K562 (cell line): Measurements from ENCODE around the gene PTPN7. TPM values are rescaled to one million over a fixed set of nuclear protein-coding genes. Genes with fewer than 3 reads are reported as not detected.

ENCODE experiments used
- CHD1 ChIP-seq: fragments of 200-600 bp; sonication (generic); IDR thresholded peaks from one replicate; pipeline ENCODE4 v1.6.1; 2012; ENCODE audit warnings: mild to moderate bottlenecking, moderate library complexity, low read length, inconsistent platforms
- KLF13 ChIP-seq: fragments of 450-650 bp; IDR thresholded peaks from 2 replicates; pipeline ENCODE4 v1.6.1; 2016; ENCODE audit warnings: missing genetic modification characterization, low read depth, mild to moderate bottlenecking, missing compliant biosample characterization, moderate library complexity, borderline replicate concordance
- MYBL2 ChIP-seq, 2 experiments: fragments of 450-650 bp in 1 of 2; sonication (generic) in 1 of 2; formaldehyde crosslinking in 1 of 2; IDR thresholded peaks; 2 replicates each; pipeline versions ENCODE4 v1.6.1 to v1.8.1; 2017 to 2022; ENCODE audit warnings: borderline replicate concordance in 1 of 2, inconsistent platforms in 1 of 2, low read depth in 1 of 2, mild to moderate bottlenecking in 1 of 2, missing genetic modification reagents in 1 of 2, moderate library complexity in 1 of 2
- RBFOX2 ChIP-seq: fragments of 200-400 bp; formaldehyde crosslinking; IDR thresholded peaks from 2 replicates; pipeline ENCODE4 v1.6.1; 2017; ENCODE audit warnings: low read depth, mild to moderate bottlenecking, low read length, moderate library complexity
- SMAD2 ChIP-seq: fragments of 150-350 bp; IDR thresholded peaks from 2 replicates; pipeline ENCODE4 v1.6.1; 2014; ENCODE audit warnings: low read depth, mild to moderate bottlenecking, low read length
- SP2 ChIP-seq: IDR thresholded peaks from 2 replicates; pipeline ENCODE4 v1.6.1; 2011; ENCODE audit warnings: mild to moderate bottlenecking, low read depth, low read length, moderate library complexity; ENCODE audit not compliant: poor library complexity, severe bottlenecking; ENCODE audit errors: extremely low read depth
- ZNF354B ChIP-seq: fragments of 250-450 bp; sonication (Bioruptor Pico); IDR thresholded peaks from 2 replicates; pipeline ENCODE4 v1.4.0; 2020
- ZNF586 ChIP-seq: fragments of 450-650 bp; formaldehyde crosslinking; conservative IDR thresholded peaks from 2 replicates; pipeline ENCODE4 v1.4.0; 2020; ENCODE audit warnings: mild to moderate bottlenecking, moderate library complexity
- ZNF766 ChIP-seq: fragments of 200-800 bp; sonication (Bioruptor generic); conservative IDR thresholded peaks from 2 replicates; pipeline ENCODE4 v1.6.1; 2016; ENCODE audit warnings: missing genetic modification characterization, missing compliant biosample characterization
- polyA plus RNA-seq, 8 experiments: library from polyadenylated mRNA; depleted of rRNA in 4 of 8; stranded (reverse) in 5 of 8; unstranded in 3 of 8; fragments of >200 nt; fragmentation: Nextera tagmentation in 2 of 8; fragmentation: Illumina TruSeq in 1 of 8; extraction: Ambion mirVana in 2 of 8; extraction: Trizol in 1 of 8; gene quantifications; 2 replicates each; pipeline versions ENCODE4 v1.2.1 to v1.2.3, GENCODE V29; 2011 to 2014; ENCODE audit warnings: inconsistent platforms in 1 of 8, missing spikeins in 1 of 8
- total RNA-seq, 7 experiments: library from RNA; depleted of rRNA in 6 of 7; stranded (reverse); fragments of >200 nt in 6 of 7; fragmentation: Illumina TruSeq in 2 of 7; extraction: Trizol in 2 of 7; gene quantifications; 2 replicates each; pipeline versions ENCODE4 v1.2.1 to v1.2.3, GENCODE V29; 2011 to 2021; ENCODE audit warnings: low replicate concordance in 1 of 7
- TF ChIP-seq, protein P1 (sequence below), 2 experiments: fragments of 450-650 bp; formaldehyde crosslinking in 1 of 2; IDR thresholded peaks; 2 replicates each; pipeline versions ENCODE4 v1.4.0 to v1.6.1; 2014 to 2020; ENCODE audit warnings: mild to moderate bottlenecking in 2 of 2, borderline replicate concordance in 1 of 2, low read depth in 1 of 2
- TF ChIP-seq, protein P2 (sequence below): fragments of 250-450 bp; sonication (Bioruptor Pico); IDR thresholded peaks from 2 replicates; pipeline ENCODE4 v1.4.0; 2020; ENCODE audit warnings: mild to moderate bottlenecking, moderate library complexity
- TF ChIP-seq, protein P3 (sequence below): sonication (generic); formaldehyde crosslinking; IDR thresholded peaks from 2 replicates; pipeline ENCODE4 v1.8.1; 2023; ENCODE audit warnings: mild to moderate bottlenecking, missing genetic modification reagents

PTPN7 gene
- total and polyA plus RNA-seq, 9 of the 15 experiments (the other 6 are each of a cell fraction or from before 2014, with no cell fraction given): 18.7 to 144 (median 120) TPM

- TF ChIP-seq, protein P1, sequence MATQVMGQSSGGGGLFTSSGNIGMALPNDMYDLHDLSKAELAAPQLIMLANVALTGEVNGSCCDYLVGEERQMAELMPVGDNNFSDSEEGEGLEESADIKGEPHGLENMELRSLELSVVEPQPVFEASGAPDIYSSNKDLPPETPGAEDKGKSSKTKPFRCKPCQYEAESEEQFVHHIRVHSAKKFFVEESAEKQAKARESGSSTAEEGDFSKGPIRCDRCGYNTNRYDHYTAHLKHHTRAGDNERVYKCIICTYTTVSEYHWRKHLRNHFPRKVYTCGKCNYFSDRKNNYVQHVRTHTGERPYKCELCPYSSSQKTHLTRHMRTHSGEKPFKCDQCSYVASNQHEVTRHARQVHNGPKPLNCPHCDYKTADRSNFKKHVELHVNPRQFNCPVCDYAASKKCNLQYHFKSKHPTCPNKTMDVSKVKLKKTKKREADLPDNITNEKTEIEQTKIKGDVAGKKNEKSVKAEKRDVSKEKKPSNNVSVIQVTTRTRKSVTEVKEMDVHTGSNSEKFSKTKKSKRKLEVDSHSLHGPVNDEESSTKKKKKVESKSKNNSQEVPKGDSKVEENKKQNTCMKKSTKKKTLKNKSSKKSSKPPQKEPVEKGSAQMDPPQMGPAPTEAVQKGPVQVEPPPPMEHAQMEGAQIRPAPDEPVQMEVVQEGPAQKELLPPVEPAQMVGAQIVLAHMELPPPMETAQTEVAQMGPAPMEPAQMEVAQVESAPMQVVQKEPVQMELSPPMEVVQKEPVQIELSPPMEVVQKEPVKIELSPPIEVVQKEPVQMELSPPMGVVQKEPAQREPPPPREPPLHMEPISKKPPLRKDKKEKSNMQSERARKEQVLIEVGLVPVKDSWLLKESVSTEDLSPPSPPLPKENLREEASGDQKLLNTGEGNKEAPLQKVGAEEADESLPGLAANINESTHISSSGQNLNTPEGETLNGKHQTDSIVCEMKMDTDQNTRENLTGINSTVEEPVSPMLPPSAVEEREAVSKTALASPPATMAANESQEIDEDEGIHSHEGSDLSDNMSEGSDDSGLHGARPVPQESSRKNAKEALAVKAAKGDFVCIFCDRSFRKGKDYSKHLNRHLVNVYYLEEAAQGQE (IDR thresholded peaks at IDR 0.05; ENCODE audit: borderline replicate concordance): no peak
- TF ChIP-seq, protein P1 (CRISPR knock-in tag; IDR thresholded peaks at IDR 0.05; ENCODE audit: low read depth): 0 out of 2 replicates have a peak, but pooled peaks have one; percentile 54
- TF ChIP-seq, protein P2, sequence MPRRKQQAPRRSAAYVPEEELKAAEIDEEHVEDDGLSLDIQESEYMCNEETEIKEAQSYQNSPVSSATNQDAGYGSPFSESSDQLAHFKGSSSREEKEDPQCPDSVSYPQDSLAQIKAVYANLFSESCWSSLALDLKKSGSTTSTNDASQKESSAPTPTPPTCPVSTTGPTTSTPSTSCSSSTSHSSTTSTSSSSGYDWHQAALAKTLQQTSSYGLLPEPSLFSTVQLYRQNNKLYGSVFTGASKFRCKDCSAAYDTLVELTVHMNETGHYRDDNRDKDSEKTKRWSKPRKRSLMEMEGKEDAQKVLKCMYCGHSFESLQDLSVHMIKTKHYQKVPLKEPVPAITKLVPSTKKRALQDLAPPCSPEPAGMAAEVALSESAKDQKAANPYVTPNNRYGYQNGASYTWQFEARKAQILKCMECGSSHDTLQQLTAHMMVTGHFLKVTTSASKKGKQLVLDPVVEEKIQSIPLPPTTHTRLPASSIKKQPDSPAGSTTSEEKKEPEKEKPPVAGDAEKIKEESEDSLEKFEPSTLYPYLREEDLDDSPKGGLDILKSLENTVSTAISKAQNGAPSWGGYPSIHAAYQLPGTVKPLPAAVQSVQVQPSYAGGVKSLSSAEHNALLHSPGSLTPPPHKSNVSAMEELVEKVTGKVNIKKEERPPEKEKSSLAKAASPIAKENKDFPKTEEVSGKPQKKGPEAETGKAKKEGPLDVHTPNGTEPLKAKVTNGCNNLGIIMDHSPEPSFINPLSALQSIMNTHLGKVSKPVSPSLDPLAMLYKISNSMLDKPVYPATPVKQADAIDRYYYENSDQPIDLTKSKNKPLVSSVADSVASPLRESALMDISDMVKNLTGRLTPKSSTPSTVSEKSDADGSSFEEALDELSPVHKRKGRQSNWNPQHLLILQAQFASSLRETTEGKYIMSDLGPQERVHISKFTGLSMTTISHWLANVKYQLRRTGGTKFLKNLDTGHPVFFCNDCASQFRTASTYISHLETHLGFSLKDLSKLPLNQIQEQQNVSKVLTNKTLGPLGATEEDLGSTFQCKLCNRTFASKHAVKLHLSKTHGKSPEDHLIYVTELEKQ (CRISPR knock-in tag): no peak
- TF ChIP-seq SP2 (no peak), CHD1 (peak; percentile 80), ZNF586 (CRISPR knock-in tag) (0 out of 2 replicates have a peak, but pooled peaks have one; percentile 18), ZNF354B (no peak), SMAD2 (no peak), MYBL2 (IDR thresholded peaks at IDR 0.05; ENCODE audit: low read depth) (no peak), MYBL2 (CRISPR knock-in tag; IDR thresholded peaks at IDR 0.05; ENCODE audit: borderline replicate concordance) (no peak), RBFOX2 (peak; percentile 69), KLF13 (tag) (no peak), ZNF766 (CRISPR knock-in tag) (0 out of 2 replicates have a peak, but pooled peaks have one; percentile 26)
- TF ChIP-seq, protein P3, sequence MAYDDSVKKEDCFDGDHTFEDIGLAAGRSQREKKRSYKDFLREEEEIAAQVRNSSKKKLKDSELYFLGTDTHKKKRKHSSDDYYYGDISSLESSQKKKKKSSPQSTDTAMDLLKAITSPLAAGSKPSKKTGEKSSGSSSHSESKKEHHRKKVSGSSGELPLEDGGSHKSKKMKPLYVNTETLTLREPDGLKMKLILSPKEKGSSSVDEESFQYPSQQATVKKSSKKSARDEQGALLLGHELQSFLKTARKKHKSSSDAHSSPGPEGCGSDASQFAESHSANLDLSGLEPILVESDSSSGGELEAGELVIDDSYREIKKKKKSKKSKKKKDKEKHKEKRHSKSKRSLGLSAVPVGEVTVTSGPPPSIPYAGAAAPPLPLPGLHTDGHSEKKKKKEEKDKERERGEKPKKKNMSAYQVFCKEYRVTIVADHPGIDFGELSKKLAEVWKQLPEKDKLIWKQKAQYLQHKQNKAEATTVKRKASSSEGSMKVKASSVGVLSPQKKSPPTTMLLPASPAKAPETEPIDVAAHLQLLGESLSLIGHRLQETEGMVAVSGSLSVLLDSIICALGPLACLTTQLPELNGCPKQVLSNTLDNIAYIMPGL: peak; percentile 66; the same call in 1 of the 2 replicates
Observed at GRCh38 chr1:202144402-202145067, 15.9 kb downstream of the PTPN7 start, which contains the start of gene ARL8A (continued).
